GM19463 (cell line): ENCODE data around the gene ZNF496.
A peak's percentile ranks its signal among the peaks of the same experiment; 100 is the strongest.

ENCODE experiments used
- ATAC-seq: cut with Tn5 transposase; IDR thresholded peaks from one replicate; pipeline ENCODE4 v1.9.1; 2021; ENCODE audit warnings: mild to moderate bottlenecking, moderate library complexity; ENCODE audit not compliant: unreplicated experiment

ZNF496 gene

GRCh38 chr1:247330548-247331171 lies 1.0 kb downstream of the ZNF496 start:
- peak; percentile 14 for ATAC-seq

- no peak for ATAC-seq
These were observed 2.5 kb downstream of the ZNF496 start for GRCh38 chr1:247329097-247329617.

- no peak for ATAC-seq
These were observed 3.4 kb downstream of the ZNF496 start for GRCh38 chr1:247328311-247328710.

GRCh38 chr1:247326411-247327130 lies 5.1 kb downstream of the ZNF496 start:
- ATAC-seq: no peak

GRCh38 chr1:247324923-247325322 lies 6.7 kb downstream of the ZNF496 start:
- no peak for ATAC-seq

GRCh38 chr1:247324204-247324787 lies 7.4 kb downstream of the ZNF496 start:
- no peak for ATAC-seq

GRCh38 chr1:247322849-247323586 lies 8.6 kb downstream of the ZNF496 start:
- ATAC-seq: peak; percentile 61

GRCh38 chr1:247322442-247322841 lies 9.2 kb downstream of the ZNF496 start:
- peak; percentile 38 for ATAC-seq

GRCh38 chr1:247317702-247318101 lies 14.0 kb downstream of the ZNF496 start:
- ATAC-seq: peak; percentile 53

- no peak for ATAC-seq
These were observed 15.0 kb downstream of the ZNF496 start for GRCh38 chr1:247316590-247317197.

GRCh38 chr1:247304031-247304430 lies 27.6 kb downstream of the ZNF496 start:
- ATAC-seq: no peak

GRCh38 chr1:247303216-247303615 lies 28.5 kb downstream of the ZNF496 start:
- no peak for ATAC-seq

GRCh38 chr1:247301176-247301540 lies 30.5 kb downstream of the ZNF496 start:
- ATAC-seq: no peak

GRCh38 chr1:247300491-247301175 lies 31.0 kb downstream of the ZNF496 start:
- ATAC-seq: no peak

GRCh38 chr1:247299723-247300381 lies 31.8 kb downstream of the ZNF496 start:
- ATAC-seq: no peak

GRCh38 chr1:247298701-247299100 lies 33.0 kb downstream of the ZNF496 start:
- no peak for ATAC-seq

GRCh38 chr1:247298124-247298481 lies 33.6 kb downstream of the ZNF496 start:
- ATAC-seq: no peak

GRCh38 chr1:247297263-247298123 lies 34.2 kb downstream of the ZNF496 start:
- no peak for ATAC-seq

- no peak for ATAC-seq
These were observed 35.0 kb downstream of the ZNF496 start for GRCh38 chr1:247296599-247297180.
